IPS-NIHi7 (cell line): Measurements from ENCODE around the gene NXPH4.

Source experiments
- DNase-seq: peaks from one replicate; pipeline ENCODE4 v3.0.0; 2012; ENCODE audit warnings: mixed read lengths; ENCODE audit errors: extremely low spot score

Gene NXPH4

GRCh38 chr12:57183939-57184725 lies 32.5 kb upstream of the NXPH4 start:
- no peak for DNase-seq

DNA sequence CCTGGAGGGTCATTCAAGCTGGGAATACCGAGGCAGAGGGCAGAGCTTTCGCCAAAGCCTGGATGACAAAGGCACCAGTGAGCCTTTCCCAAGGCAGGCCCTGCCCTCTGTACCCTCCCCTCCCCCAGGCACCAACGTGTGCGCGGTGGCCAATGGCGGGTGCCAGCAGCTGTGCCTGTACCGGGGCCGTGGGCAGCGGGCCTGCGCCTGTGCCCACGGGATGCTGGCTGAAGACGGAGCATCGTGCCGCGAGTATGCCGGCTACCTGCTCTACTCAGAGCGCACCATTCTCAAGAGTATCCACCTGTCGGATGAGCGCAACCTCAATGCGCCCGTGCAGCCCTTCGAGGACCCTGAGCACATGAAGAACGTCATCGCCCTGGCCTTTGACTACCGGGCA lies 31.2 kb upstream of the NXPH4 start:
- DNase-seq: no peak

DNA sequence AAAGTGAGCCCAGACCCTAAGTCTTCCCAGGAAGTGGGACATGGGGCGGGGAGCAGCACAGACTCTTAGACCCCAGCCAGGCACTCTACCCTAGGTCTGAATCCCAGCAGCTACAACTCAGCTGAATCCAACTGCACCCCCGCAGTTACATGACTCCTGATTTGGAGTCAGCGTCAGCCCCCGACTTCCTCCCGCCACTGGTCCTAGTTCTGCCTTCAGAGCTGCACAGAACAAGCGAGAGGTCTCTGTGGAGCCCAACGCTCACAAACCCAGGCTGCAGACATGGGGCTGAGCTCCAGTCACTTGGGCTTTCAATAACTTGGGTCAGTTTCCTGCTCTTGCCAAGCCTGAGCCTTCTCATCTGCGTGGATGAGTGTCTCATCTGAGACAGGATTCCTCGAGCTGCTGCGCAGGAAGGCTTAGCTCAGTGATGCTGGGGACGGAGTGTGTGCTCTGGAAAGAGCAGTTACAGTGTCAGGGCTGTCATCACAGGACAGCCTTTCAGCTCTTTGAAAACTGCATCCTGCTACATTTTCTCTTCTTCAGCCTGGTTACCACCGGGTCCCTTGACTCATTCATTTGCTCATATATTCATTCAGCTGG lies 30.6 kb upstream of the NXPH4 start:
- DNase-seq: no peak

DNA sequence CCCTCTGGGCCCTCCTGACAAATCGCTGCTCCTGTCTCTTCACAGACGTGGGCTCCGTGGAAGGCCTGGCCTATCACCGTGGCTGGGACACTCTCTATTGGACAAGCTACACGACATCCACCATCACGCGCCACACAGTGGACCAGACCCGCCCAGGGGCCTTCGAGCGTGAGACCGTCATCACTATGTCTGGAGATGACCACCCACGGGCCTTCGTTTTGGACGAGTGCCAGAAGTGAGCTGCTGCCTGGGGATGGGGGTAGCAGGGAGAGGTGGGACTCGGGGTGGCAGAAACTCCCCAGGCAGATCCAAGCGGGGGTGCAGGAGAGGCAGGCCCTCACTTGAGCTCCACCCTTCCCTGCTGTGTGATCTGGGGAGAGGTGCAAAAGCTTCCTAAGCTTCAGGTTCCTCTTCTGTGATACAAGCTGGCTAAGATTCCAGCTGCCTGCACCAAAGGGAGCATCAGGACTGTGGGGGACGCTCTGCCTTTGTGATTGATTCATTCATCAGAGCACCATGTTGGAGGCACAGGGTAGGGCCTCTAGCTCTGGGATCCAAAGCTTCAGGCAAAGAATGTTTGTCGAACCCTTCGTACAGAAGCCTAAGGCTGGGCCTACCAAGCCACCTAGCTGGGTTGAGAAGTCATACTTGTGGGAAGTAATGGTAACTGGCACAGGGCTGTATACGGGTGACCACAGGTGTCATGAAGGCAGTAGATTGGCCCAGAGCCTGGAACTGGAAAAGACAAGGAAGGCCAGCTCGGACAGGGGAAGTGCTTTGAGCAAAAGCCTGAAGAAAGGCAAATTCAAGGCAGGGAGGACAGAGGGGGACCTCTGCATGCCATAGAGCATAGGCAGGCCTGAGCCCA lies 29.1 kb upstream of the NXPH4 start:
- DNase-seq: no peak

- DNase-seq: no peak
These were observed 28.5 kb upstream of the NXPH4 start for GRCh38 chr12:57188090-57188425.

- DNase-seq: no peak
These were observed 26.6 kb upstream of the NXPH4 start for GRCh38 chr12:57190037-57190436.

- no peak for DNase-seq
These were observed 25.8 kb upstream of the NXPH4 start for GRCh38 chr12:57190821-57191220.

GRCh38 chr12:57191410-57191809 lies 25.2 kb upstream of the NXPH4 start:
- DNase-seq: no peak

DNA sequence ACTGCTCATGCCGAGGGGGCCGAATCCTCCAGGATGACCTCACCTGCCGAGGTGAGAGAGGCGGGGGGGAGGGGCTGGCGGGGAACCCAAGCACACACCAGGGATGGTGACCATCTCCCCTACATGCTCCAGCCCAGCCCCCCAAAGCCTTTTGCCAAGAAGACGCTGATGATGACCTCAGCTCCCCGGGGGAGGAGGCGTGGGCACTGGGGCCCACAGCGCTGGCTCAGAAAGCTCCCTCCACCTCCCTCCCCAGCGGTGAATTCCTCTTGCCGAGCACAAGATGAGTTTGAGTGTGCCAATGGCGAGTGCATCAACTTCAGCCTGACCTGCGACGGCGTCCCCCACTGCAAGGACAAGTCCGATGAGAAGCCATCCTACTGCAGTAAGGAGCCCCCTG lies 23.7 kb upstream of the NXPH4 start:
- no peak for DNase-seq

DNA sequence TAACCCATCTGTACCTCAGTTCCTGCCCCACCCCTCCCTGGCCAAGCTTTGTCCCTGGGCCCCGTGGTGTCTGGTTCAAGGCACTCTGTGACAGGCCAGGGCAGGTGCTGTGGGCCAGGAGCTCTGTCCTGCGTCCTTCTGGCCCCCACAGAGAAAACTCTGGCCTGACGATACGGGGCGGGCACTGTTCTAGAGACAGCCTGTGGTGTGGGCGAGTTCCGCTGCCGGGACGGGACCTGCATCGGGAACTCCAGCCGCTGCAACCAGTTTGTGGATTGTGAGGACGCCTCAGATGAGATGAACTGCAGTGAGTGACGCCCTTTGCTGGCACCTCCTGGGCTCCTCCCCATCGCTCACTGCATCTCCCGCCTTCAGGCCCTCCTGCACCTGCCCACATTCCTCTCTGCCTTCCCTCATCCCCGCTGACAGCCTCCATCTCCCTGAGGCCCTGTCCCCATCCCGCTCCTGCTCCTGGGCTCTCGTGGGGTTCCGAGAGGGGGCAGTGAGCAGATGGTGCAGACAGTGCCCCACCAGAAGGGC lies 22.8 kb upstream of the NXPH4 start:
- no peak for DNase-seq

GRCh38 chr12:57194253-57194652 lies 22.3 kb upstream of the NXPH4 start:
- no peak for DNase-seq

GRCh38 chr12:57195186-57195585 lies 21.4 kb upstream of the NXPH4 start:
- no peak for DNase-seq

- DNase-seq: no peak
These were observed 20.8 kb upstream of the NXPH4 start for GRCh38 chr12:57195611-57196371.

GRCh38 chr12:57196439-57196838 lies 20.2 kb upstream of the NXPH4 start:
- no peak for DNase-seq

DNA sequence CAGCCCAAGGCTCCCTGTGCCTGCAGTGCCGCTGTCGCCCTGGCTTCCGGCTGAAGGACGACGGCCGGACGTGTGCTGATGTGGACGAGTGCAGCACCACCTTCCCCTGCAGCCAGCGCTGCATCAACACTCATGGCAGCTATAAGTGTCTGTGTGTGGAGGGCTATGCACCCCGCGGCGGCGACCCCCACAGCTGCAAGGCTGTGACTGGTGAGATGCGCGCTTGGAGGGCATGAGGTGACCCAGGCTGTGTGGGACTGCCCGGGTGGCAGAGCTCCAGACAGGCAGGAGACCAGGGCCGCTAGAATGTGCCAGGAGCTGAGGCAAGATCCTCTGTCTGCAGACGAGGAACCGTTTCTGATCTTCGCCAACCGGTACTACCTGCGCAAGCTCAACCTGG lies 19.6 kb upstream of the NXPH4 start:
- no peak for DNase-seq

DNA sequence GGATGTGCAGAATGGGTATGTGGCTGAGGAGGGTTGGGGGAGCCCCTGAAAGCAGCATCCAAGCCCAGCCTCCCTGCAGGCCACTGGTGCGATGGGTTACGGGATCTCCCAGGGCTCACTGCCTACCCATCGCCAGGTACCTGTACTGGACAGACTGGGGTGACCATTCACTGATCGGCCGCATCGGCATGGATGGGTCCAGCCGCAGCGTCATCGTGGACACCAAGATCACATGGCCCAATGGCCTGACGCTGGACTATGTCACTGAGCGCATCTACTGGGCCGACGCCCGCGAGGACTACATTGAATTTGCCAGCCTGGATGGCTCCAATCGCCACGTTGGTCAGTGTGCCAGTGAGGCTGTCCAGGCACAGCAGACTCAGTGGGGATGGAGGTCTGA lies 18.3 kb upstream of the NXPH4 start:
- DNase-seq: no peak

DNA sequence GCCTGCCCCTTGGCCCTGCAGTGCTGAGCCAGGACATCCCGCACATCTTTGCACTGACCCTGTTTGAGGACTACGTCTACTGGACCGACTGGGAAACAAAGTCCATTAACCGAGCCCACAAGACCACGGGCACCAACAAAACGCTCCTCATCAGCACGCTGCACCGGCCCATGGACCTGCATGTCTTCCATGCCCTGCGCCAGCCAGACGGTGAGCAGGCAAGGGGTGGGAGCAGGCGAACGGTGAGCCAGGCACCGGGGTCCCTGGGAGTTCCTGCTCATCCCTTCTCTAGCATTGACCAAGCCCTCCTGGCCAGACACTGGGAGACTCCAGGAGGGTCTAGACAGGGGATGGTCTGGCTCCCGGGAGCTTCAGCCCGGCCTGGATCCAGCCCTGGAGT lies 17.4 kb upstream of the NXPH4 start:
- no peak for DNase-seq

- DNase-seq: no peak
These were observed 16.1 kb upstream of the NXPH4 start for GRCh38 chr12:57200497-57200896.

DNA sequence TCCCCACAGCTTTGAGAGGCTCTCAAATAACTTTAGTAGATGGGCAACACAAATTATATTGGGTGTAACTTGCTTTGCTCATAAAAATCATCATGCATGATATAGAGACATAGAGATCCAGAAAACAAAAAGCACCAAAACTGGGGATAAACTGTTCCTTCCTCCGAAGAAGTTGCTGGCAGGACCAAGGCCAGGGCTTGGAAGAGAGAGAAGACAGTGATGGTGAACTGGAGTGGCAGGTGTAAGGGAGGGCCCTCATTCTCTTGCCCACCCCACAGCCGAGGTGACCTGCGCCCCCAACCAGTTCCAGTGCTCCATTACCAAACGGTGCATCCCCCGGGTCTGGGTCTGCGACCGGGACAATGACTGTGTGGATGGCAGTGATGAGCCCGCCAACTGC lies 15.4 kb upstream of the NXPH4 start:
- DNase-seq: no peak

DNA sequence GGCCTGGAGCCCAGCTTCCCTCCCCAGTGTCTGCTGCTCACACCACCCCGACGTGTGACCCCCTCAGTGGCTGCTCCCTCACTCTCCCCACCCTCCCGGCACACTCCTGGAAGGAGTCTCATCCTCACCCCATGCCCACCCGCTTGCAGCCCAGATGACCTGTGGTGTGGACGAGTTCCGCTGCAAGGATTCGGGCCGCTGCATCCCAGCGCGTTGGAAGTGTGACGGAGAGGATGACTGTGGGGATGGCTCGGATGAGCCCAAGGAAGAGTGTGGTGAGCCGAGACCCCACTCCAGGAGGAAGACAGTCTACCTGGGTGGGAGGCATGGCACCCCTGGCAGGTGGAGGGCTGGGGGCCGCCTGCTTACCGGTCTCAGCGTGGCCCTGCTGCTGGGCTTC lies 15.0 kb upstream of the NXPH4 start:
- no peak for DNase-seq

DNA sequence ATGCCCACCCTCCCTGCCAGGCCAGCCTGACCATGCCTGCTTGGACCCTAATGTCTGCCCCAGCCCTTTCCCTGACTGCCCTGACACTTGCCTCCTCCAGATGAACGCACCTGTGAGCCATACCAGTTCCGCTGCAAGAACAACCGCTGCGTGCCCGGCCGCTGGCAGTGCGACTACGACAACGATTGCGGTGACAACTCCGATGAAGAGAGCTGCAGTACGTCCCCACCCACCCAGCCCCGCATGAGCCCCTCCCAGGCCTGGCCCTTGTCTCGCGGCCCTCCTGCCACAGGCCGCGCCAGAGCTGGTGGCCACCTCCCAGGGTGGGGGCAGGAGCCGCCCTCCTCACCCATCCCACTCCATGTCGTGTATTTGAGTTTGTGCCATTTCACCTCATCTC lies 14.3 kb upstream of the NXPH4 start:
- no peak for DNase-seq

GRCh38 chr12:57203201-57203600 lies 13.4 kb upstream of the NXPH4 start:
- no peak for DNase-seq
